Neural cell (in vitro differentiated cells): ENCODE data around the gene ITGB2.

Source experiments
- EZH2 ChIP-seq: fragments of 200-600, 300-800 bp; shearing (Covaris generic), sonication (generic); IDR thresholded peaks from 2 replicates; pipeline ENCODE4 v1.6.1; 2014; ENCODE audit warnings: antibody characterized with exemption, low read length, borderline replicate concordance, mild to moderate bottlenecking; ENCODE audit not compliant: insufficient read depth, poor library complexity, severe bottlenecking
- POLR2AphosphoS5 ChIP-seq: IDR thresholded peaks from 2 replicates; pipeline ENCODE4 v1.6.1; 2012
- SMC3 ChIP-seq: fragments of 450-650 bp; conservative IDR thresholded peaks from 2 replicates; pipeline ENCODE4 v1.6.1; 2014; ENCODE audit warnings: antibody characterized with exemption, mild to moderate bottlenecking, moderate library complexity; ENCODE audit not compliant: poor library complexity
- TAF1 ChIP-seq: IDR thresholded peaks from 2 replicates; pipeline ENCODE4 v1.6.1; 2012; ENCODE audit warnings: low read depth
- TF ChIP-seq, protein P1 (sequence below): fragments of 450-650 bp; IDR thresholded peaks from 2 replicates; pipeline ENCODE4 v1.5.1; 2014; ENCODE audit warnings: antibody characterized with exemption, mild to moderate bottlenecking, moderate library complexity; ENCODE audit not compliant: poor library complexity, severe bottlenecking
- TF ChIP-seq, protein P2 (sequence below): IDR thresholded peaks from 2 replicates; pipeline ENCODE4 v1.6.1; 2012; ENCODE audit warnings: borderline replicate concordance

DNA sequence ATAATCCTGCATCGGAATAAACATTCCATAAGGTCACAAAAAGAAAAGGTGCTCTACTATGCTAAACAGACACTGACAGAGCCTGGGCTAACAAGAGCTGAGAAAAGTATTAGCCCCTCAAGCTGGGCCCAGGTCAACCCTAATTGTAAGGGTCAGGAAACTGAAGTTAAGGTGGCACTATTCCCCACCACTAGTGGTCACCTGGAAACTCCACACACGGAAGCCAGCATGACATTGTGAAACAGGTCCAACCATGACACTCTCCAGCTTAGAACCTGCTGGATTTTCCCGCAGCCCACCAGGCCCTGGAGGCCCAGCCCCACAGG lies 48.4 kb downstream of the ITGB2 start:
- TF ChIP-seq POLR2AphosphoS5 = no peak
- TF ChIP-seq, protein P1, sequence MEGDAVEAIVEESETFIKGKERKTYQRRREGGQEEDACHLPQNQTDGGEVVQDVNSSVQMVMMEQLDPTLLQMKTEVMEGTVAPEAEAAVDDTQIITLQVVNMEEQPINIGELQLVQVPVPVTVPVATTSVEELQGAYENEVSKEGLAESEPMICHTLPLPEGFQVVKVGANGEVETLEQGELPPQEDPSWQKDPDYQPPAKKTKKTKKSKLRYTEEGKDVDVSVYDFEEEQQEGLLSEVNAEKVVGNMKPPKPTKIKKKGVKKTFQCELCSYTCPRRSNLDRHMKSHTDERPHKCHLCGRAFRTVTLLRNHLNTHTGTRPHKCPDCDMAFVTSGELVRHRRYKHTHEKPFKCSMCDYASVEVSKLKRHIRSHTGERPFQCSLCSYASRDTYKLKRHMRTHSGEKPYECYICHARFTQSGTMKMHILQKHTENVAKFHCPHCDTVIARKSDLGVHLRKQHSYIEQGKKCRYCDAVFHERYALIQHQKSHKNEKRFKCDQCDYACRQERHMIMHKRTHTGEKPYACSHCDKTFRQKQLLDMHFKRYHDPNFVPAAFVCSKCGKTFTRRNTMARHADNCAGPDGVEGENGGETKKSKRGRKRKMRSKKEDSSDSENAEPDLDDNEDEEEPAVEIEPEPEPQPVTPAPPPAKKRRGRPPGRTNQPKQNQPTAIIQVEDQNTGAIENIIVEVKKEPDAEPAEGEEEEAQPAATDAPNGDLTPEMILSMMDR = peak; percentile 20
- no peak for TF ChIP-seq SMC3
- TF ChIP-seq EZH2 = no peak
- TF ChIP-seq, protein P2, sequence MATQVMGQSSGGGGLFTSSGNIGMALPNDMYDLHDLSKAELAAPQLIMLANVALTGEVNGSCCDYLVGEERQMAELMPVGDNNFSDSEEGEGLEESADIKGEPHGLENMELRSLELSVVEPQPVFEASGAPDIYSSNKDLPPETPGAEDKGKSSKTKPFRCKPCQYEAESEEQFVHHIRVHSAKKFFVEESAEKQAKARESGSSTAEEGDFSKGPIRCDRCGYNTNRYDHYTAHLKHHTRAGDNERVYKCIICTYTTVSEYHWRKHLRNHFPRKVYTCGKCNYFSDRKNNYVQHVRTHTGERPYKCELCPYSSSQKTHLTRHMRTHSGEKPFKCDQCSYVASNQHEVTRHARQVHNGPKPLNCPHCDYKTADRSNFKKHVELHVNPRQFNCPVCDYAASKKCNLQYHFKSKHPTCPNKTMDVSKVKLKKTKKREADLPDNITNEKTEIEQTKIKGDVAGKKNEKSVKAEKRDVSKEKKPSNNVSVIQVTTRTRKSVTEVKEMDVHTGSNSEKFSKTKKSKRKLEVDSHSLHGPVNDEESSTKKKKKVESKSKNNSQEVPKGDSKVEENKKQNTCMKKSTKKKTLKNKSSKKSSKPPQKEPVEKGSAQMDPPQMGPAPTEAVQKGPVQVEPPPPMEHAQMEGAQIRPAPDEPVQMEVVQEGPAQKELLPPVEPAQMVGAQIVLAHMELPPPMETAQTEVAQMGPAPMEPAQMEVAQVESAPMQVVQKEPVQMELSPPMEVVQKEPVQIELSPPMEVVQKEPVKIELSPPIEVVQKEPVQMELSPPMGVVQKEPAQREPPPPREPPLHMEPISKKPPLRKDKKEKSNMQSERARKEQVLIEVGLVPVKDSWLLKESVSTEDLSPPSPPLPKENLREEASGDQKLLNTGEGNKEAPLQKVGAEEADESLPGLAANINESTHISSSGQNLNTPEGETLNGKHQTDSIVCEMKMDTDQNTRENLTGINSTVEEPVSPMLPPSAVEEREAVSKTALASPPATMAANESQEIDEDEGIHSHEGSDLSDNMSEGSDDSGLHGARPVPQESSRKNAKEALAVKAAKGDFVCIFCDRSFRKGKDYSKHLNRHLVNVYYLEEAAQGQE = no peak
- TF ChIP-seq TAF1 = peak; percentile 4
